ENCODE results near the gene RNF121. TPM values are rescaled to one million over a fixed set of nuclear protein-coding genes. Genes with fewer than 3 reads are reported as not detected.

Gene RNF121
- total and polyA plus RNA-seq, 2 of the 13 experiments (the other 11 are each of a cell fraction or from before 2014, with no cell fraction given): 28.6 to 44.3 TPM

DNA sequence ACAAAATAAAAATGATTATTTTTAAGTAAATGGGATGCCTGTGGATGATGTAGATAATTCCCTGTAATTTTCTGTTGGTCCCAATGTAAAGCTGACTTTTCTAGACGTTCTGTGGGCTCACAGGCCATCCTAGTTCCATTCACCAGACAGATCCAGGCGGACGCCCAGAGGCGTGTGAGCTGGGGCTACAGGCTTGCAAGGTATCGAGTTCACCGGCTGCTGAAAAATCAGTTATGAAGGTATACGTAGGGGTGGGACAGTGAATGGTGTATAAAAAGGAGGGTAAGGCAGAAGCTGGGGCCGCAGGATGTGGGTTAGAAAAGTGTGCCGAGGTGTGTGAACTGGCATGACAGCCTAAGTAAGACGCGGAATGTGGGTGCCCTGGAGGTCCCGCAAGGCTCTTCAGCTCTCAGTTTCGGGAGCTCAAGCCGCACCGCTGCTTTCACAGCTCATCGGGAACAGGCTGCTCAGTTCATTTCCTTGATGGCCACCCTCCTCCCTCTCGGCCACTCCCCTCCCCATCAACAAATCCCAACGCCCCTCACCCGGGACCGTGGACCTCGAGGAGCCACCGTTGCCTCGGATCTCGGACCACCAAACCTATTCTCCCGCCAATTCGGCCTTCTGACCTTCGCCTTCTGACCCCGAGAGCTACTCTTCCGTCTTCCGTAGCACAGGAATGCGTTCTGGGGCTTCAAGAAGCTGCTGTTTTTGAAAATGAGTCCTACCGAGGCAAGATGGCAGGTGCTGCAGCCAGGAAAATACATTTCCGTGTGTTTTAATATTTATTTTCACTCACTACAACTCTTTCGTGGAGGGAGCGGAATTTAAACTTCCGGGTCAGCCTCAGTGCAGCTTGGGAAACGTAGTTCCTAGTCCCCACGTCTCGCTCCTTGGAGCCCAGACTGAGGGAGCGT lies 768 bp upstream of the RNF121 start, which contains the start of gene XNDC1N (continued):
- TF ChIP-seq CREB1 (IDR thresholded peaks at IDR 0.05): 0 out of 2 replicates have a peak, but pooled peaks have one; percentile 27
- TF ChIP-seq CREB1 (CRISPR knock-in tag; IDR thresholded peaks at IDR 0.05): no peak
- TF ChIP-seq TBX3 (IDR thresholded peaks at IDR 0.05; ENCODE audit: borderline replicate concordance): no peak
- TF ChIP-seq REPIN1 (CRISPR knock-in tag; IDR thresholded peaks at IDR 0.05; ENCODE audit: borderline replicate concordance, low read depth): peak; percentile 36; the same call in 1 of the 2 replicates
- TF ChIP-seq PCBP2 (optimal IDR thresholded peaks at IDR 0.05; ENCODE audit: low read depth, low read length, poor library complexity, severe bottlenecking): no peak
- no peak for TF ChIP-seq ZNF530 (CRISPR knock-in tag; IDR thresholded peaks at IDR 0.05; ENCODE audit: low read depth)
- no peak for TF ChIP-seq RXRA (CRISPR knock-in tag; IDR thresholded peaks at IDR 0.05)
- TF ChIP-seq ZNF329 (CRISPR knock-in tag; IDR thresholded peaks at IDR 0.05; ENCODE audit: low read depth): peak; percentile 33; the same call in 1 of the 2 replicates
- TF ChIP-seq, protein P1, sequence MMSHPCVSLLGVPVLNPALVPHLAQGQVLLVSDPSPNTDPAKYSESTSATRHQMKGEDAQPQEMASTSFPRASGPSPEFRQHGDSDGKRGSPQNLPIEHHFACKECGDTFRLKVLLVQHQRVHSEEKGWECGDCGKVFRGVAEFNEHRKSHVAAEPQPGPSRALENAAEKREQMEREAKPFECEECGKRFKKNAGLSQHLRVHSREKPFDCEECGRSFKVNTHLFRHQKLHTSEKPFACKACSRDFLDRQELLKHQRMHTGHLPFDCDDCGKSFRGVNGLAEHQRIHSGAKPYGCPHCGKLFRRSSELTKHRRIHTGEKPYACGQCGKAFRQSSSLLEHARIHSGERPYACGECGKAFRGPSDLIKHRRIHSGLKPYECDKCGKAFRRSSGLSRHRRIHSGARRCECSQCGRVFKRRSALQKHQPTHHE (CRISPR knock-in tag; IDR thresholded peaks at IDR 0.05; ENCODE audit: borderline replicate concordance): 0 out of 2 replicates have a peak, but pooled peaks have one; percentile 9
- no peak; the same call in 1 of the 2 replicates for TF ChIP-seq ETV5 (CRISPR knock-in tag; IDR thresholded peaks at IDR 0.05; ENCODE audit: borderline replicate concordance)
- TF ChIP-seq CHCHD3 (CRISPR knock-in tag; IDR thresholded peaks at IDR 0.05): no peak
- no peak for TF ChIP-seq MEIS1 (CRISPR knock-in tag; IDR thresholded peaks at IDR 0.05; ENCODE audit: borderline replicate concordance)
- TF ChIP-seq, protein P2, sequence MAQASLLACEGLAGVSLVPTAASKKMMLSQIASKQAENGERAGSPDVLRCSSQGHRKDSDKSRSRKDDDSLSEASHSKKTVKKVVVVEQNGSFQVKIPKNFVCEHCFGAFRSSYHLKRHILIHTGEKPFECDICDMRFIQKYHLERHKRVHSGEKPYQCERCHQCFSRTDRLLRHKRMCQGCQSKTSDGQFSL (CRISPR knock-in tag; IDR thresholded peaks at IDR 0.05): no peak
- TF ChIP-seq MYNN (CRISPR knock-in tag; IDR thresholded peaks at IDR 0.05; ENCODE audit: low read depth): 0 out of 2 replicates have a peak, but pooled peaks have one; percentile 18
- TF ChIP-seq ZIK1 (CRISPR knock-in tag; IDR thresholded peaks at IDR 0.05; ENCODE audit: borderline replicate concordance, low read depth): no peak
- TF ChIP-seq ZFP36L1 (CRISPR knock-in tag; IDR thresholded peaks at IDR 0.05): no peak
- TF ChIP-seq, protein P3, sequence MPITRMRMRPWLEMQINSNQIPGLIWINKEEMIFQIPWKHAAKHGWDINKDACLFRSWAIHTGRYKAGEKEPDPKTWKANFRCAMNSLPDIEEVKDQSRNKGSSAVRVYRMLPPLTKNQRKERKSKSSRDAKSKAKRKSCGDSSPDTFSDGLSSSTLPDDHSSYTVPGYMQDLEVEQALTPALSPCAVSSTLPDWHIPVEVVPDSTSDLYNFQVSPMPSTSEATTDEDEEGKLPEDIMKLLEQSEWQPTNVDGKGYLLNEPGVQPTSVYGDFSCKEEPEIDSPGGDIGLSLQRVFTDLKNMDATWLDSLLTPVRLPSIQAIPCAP (CRISPR knock-in tag; IDR thresholded peaks at IDR 0.05; ENCODE audit: low read depth): no peak
- TF ChIP-seq RXRB (CRISPR knock-in tag; IDR thresholded peaks at IDR 0.05; ENCODE audit: borderline replicate concordance): no peak
- TF ChIP-seq, protein P4, sequence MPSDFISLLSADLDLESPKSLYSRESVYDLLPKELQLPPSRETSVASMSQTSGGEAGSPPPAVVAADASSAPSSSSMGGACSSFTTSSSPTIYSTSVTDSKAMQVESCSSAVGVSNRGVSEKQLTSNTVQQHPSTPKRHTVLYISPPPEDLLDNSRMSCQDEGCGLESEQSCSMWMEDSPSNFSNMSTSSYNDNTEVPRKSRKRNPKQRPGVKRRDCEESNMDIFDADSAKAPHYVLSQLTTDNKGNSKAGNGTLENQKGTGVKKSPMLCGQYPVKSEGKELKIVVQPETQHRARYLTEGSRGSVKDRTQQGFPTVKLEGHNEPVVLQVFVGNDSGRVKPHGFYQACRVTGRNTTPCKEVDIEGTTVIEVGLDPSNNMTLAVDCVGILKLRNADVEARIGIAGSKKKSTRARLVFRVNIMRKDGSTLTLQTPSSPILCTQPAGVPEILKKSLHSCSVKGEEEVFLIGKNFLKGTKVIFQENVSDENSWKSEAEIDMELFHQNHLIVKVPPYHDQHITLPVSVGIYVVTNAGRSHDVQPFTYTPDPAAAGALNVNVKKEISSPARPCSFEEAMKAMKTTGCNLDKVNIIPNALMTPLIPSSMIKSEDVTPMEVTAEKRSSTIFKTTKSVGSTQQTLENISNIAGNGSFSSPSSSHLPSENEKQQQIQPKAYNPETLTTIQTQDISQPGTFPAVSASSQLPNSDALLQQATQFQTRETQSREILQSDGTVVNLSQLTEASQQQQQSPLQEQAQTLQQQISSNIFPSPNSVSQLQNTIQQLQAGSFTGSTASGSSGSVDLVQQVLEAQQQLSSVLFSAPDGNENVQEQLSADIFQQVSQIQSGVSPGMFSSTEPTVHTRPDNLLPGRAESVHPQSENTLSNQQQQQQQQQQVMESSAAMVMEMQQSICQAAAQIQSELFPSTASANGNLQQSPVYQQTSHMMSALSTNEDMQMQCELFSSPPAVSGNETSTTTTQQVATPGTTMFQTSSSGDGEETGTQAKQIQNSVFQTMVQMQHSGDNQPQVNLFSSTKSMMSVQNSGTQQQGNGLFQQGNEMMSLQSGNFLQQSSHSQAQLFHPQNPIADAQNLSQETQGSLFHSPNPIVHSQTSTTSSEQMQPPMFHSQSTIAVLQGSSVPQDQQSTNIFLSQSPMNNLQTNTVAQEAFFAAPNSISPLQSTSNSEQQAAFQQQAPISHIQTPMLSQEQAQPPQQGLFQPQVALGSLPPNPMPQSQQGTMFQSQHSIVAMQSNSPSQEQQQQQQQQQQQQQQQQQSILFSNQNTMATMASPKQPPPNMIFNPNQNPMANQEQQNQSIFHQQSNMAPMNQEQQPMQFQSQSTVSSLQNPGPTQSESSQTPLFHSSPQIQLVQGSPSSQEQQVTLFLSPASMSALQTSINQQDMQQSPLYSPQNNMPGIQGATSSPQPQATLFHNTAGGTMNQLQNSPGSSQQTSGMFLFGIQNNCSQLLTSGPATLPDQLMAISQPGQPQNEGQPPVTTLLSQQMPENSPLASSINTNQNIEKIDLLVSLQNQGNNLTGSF (CRISPR knock-in tag; IDR thresholded peaks at IDR 0.05): no peak
- TF ChIP-seq ZNF235 (CRISPR knock-in tag; IDR thresholded peaks at IDR 0.05; ENCODE audit: borderline replicate concordance): no peak
- TF ChIP-seq ZNF768 (CRISPR knock-in tag; IDR thresholded peaks at IDR 0.05): no peak

Data from HepG2 (cell line).